Esophagus muscularis mucosa (tissue), 4 donors: Measurements from ENCODE around the gene NUP210. TPM values are rescaled to one million over a fixed set of nuclear protein-coding genes. Genes with fewer than 3 reads are reported as not detected.
A peak's percentile ranks its signal among the peaks of the same experiment; 100 is the strongest.

Experiments
- DNase-seq: peaks from one replicate; pipeline ENCODE4 v3.0.0-alpha.2; 2017; ENCODE audit errors: extremely low spot score
- H3K27ac ChIP-seq, 4 donors: fragments of 200-600 bp; sonication (generic); replicated peaks in 1 of 4; 1 replicate in 3 of 4; 2 replicates in 1 of 4; pipeline ENCODE4 v1.5.1; 2016 to 2019; ENCODE audit warnings: mild to moderate bottlenecking in 1 of 4
- H3K27me3 ChIP-seq, 4 donors: fragments of 200-600 bp; sonication (generic); one replicate each; pipeline versions ENCODE4 v1.5.1 to v1.6.0; 2016 to 2019
- H3K36me3 ChIP-seq, 4 donors: fragments of 200-600 bp; sonication (generic); one replicate each; pipeline ENCODE4 v1.5.1; 2016 to 2019
- H3K4me1 ChIP-seq, 4 donors: fragments of 200-600 bp; sonication (generic); one replicate each; pipeline ENCODE4 v1.5.1; 2016 to 2019
- H3K4me3 ChIP-seq, 4 donors: fragments of 200-600 bp; sonication (generic); 1 replicate in 2 of 4; 2 replicates in 2 of 4; pipeline ENCODE4 v1.5.1; 2016 to 2019; ENCODE audit warnings: mild to moderate bottlenecking in 4 of 4, moderate library complexity in 1 of 4
- H3K9me3 ChIP-seq, 4 donors: fragments of 200-600 bp; sonication (generic); 1 replicate in 3 of 4; 2 replicates in 1 of 4; pipeline ENCODE4 v1.5.1; 2016 to 2019
- EP300 ChIP-seq: sonication (generic); formaldehyde crosslinking; IDR thresholded peaks from one replicate; pipeline ENCODE4 v1.6.1; 2017; ENCODE audit warnings: antibody characterized with exemption
- POLR2A ChIP-seq: fragments of 450-650 bp; IDR thresholded peaks from one replicate; pipeline ENCODE4 v1.6.1; 2017; ENCODE audit warnings: antibody characterized with exemption, moderate library complexity, mild to moderate bottlenecking, low read depth
- POLR2AphosphoS5 ChIP-seq, 2 donors: sonication (generic); formaldehyde crosslinking; IDR thresholded peaks; one replicate each; pipeline ENCODE4 v1.6.1; 2017; ENCODE audit warnings: antibody characterized with exemption in 2 of 2
- WGBS: methylation state at CpG from one replicate; pipeline ENCODE4 v1.1.5; 2018; 5-methylcytosine and 5-hydroxymethylcytosine counted together
- intact Hi-C: fragments of 100-400 bp; cut with DNase I; formaldehyde crosslinking; loops from one replicate; pipeline ENCODE4 v1.15.1; 2023
- total RNA-seq, 4 donors: library from RNA; depleted of rRNA; stranded (reverse); fragments of >200 nt; gene quantifications; one replicate each; pipeline versions ENCODE4 v1.1.0 to v1.2.1, GENCODE V29; 2016
- TF ChIP-seq, protein P1 (sequence below), 3 experiments: fragments of 200-600 bp in 2 of 3; fragments of 450-650 bp in 1 of 3; sonication (generic) in 2 of 3; IDR thresholded peaks; one replicate each; pipeline ENCODE4 v1.5.1; 2017 to 2019; ENCODE audit warnings: antibody characterized with exemption in 3 of 3, mild to moderate bottlenecking in 2 of 3, moderate library complexity in 1 of 3

The NUP210 gene
- total RNA-seq, 4 donors from 2014 or later: 2.5 to 5.2 (median 4.2) TPM

GRCh38 chr3:13424141-13424844 lies 4.2 kb upstream of the NUP210 start:
- DNase-seq: no peak
- TF ChIP-seq POLR2A (no peak), EP300 (no peak)
- Histone ChIP-seq H3K9me3 (no peaks in the 10 kb centered on the region), H3K27ac (no peak overlapping the region), H3K27me3 (peaks cover 0 to 8% (median 0%) of the 10 kb centered on the region in 4 donors), H3K36me3 (no peaks in the 10 kb centered on the region), H3K4me3 (no peak overlapping the region), H3K4me1 (peaks cover under 1 to 14% (median 11%) of the 10 kb centered on the region in 4 donors)
- intact Hi-C loops: no loop called here
- WGBS: 70% methylated on average over 3 of the region's 3 CpGs

GRCh38 chr3:13420831-13421765 lies 976 bp upstream of the NUP210 start:
- DNase-seq: no peak
- 75% methylated on average over 23 of the region's 27 CpGs for WGBS
- peak overlapping the region; percentile 64 to 79 (median 66) for H3K4me3 ChIP-seq

DNA sequence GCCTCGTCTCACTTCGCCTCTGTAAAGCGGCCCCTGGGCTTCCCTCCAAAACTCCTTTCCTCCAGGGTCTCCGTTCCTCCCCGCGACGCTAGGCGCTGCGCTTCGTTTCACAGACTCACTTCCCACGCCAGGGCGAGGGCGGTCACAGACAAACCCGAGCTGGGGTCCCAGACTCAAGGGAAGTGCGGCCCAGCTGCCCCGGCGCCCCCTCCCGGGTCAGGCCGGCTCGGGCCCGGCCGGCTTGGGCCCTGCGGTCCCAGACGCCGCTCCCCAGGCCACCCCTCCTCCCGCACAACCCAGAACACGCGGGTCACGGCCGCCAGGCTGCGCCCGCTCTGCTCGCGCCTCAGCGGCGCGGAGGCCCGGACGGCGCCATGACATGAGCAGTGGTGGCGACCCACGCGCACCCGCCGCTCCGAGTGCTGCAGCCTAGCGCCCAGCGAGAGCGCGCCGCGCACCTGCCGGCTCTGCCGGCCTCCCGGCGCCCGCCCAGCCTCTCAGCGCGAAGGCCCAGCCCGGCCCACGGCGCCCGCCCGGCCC lies 547 bp downstream of the NUP210 start:
- WGBS: no CpG with 5 or more reads among the region's 64 CpGs
- H3K4me1 ChIP-seq: peaks cover 4 to 20% (median 16%) of the 10 kb centered on the region in 4 donors
- no peak for TF ChIP-seq POLR2A
- TF ChIP-seq, protein P1, sequence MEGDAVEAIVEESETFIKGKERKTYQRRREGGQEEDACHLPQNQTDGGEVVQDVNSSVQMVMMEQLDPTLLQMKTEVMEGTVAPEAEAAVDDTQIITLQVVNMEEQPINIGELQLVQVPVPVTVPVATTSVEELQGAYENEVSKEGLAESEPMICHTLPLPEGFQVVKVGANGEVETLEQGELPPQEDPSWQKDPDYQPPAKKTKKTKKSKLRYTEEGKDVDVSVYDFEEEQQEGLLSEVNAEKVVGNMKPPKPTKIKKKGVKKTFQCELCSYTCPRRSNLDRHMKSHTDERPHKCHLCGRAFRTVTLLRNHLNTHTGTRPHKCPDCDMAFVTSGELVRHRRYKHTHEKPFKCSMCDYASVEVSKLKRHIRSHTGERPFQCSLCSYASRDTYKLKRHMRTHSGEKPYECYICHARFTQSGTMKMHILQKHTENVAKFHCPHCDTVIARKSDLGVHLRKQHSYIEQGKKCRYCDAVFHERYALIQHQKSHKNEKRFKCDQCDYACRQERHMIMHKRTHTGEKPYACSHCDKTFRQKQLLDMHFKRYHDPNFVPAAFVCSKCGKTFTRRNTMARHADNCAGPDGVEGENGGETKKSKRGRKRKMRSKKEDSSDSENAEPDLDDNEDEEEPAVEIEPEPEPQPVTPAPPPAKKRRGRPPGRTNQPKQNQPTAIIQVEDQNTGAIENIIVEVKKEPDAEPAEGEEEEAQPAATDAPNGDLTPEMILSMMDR (IDR thresholded peaks at IDR 0.05): peak in 1 of 3 experiments; percentile 6
- intact Hi-C loops: no loop called here
- peak overlapping the region; percentile 48 to 72 (median 59) for H3K27ac ChIP-seq
- no peaks in the 10 kb centered on the region for H3K36me3 ChIP-seq
- H3K4me3 ChIP-seq: peak overlapping the region; percentile 64 to 79 (median 66)
- no peak for DNase-seq
- no peaks in the 10 kb centered on the region for H3K9me3 ChIP-seq
- peaks cover 0 to 8% (median 0%) of the 10 kb centered on the region in 4 donors for H3K27me3 ChIP-seq

More at GRCh38 chr3:13420831-13421765, 976 bp upstream of the NUP210 start:
- Histone ChIP-seq H3K36me3 (no peaks in the 10 kb centered on the region), H3K9me3 (no peaks in the 10 kb centered on the region), H3K4me1 (peaks cover 4 to 20% (median 16%) of the 10 kb centered on the region in 4 donors), H3K27me3 (peaks cover 0 to 8% (median 0%) of the 10 kb centered on the region in 4 donors), H3K27ac (no peak overlapping the region)
- TF ChIP-seq EP300: no peak
- TF ChIP-seq POLR2A: no peak
- TF ChIP-seq, protein P1 (IDR thresholded peaks at IDR 0.05): no peak
- TF ChIP-seq POLR2AphosphoS5 (IDR thresholded peaks at IDR 0.05): no peak
- intact Hi-C loops: no loop called here

DNA sequence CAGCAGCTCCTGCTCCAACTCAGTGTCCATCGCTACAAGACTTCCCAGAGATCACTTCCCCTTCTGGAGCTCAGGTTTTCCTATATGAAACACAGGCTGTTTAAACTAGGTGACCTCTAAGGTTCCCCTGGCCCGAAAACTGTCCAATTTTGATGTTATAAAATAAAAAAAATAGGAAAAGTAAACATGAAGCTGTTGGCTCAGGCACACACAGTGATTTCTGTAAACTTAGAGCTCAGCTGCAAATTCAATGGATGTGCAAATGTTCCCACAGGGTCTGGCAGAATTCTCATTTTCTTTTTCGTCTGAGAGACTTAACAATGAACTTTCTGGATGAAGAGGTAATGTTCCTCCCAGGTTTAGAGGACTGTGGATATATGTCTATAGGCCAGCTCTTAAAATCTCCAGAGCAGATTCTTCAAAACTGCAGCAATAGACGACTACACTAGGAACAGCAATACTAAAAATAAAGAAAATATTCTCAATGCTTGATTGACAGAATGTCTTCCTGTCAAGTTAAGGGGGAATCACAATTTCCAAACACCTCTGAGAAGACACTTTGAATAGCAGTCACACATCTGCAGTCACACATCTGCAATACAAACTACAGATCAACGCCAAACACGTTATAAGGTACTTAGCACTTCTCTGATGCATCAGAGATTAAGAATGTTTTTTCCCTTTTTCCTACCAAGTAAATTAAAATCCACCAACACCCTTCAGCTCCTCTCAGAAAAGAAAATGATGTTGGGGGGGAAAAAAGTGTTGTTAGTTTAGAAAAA lies 2.8 kb downstream of the NUP210 start:
- no peak overlapping the region for H3K4me3 ChIP-seq
- H3K27me3 ChIP-seq: peaks cover 0 to 8% (median 0%) of the 10 kb centered on the region in 4 donors
- no peak for DNase-seq
- no peak overlapping the region for H3K27ac ChIP-seq
- no peaks in the 10 kb centered on the region for H3K9me3 ChIP-seq
- H3K36me3 ChIP-seq: no peaks in the 10 kb centered on the region
- 64% methylated on average over 6 of the region's 6 CpGs for WGBS
- TF ChIP-seq POLR2AphosphoS5 (IDR thresholded peaks at IDR 0.05) (no peak), EP300 (no peak), POLR2A (no peak)
- TF ChIP-seq, protein P1 (IDR thresholded peaks at IDR 0.05): no peak
- intact Hi-C loops: no loop called here
- H3K4me1 ChIP-seq: peaks cover 4 to 20% (median 16%) of the 10 kb centered on the region in 4 donors
